ENCODE measurements around the gene FALEC. TPM values are rescaled to one million over a fixed set of nuclear protein-coding genes. Genes with fewer than 3 reads are reported as not detected.

FALEC gene
- total RNA-seq, 1 experiment from 2014 or later = not detected

- no TSS peak for BruUV-seq (replicated peaks)
- DNase-seq (ENCODE audit: low spot score) = no peak
- intact Hi-C loops (cut with micrococcal nuclease; ENCODE audit: unreplicated experiment) = no loop called here
- H3K27ac ChIP-seq (ENCODE audit: low read depth, low read length, poor library complexity, severe bottlenecking) = no peak overlapping the region
- no peaks in the 10 kb centered on the region for H3K27me3 ChIP-seq (replicated peaks; ENCODE audit: insufficient read depth, low read depth, low read length, poor library complexity)
- H3K4me1 ChIP-seq (ENCODE audit: insufficient read depth, low read length, poor library complexity, severe bottlenecking) = peaks cover 2% of the 10 kb centered on the region
- TF ChIP-seq CTCF (conservative IDR thresholded peaks at IDR 0.05; ENCODE audit: low read depth, low read length) = no peak
- no peak for TF ChIP-seq EZH2 (IDR thresholded peaks at IDR 0.05; ENCODE audit: borderline replicate concordance, low read depth, low read length, poor library complexity, severe bottlenecking)
- H3K4me3 ChIP-seq (ENCODE audit: low read depth, low read length, poor library complexity, severe bottlenecking) = no peak overlapping the region
- H3K9me3 ChIP-seq (ENCODE audit: low read depth, low read length, poor library complexity, severe bottlenecking) = no peaks in the 10 kb centered on the region
- H3K36me3 ChIP-seq (ENCODE audit: insufficient read depth, low read length, poor library complexity, severe bottlenecking) = peaks cover 24% of the 10 kb centered on the region
- POLR2A ChIA-PET (ENCODE audit: low non-redundant PET) = no interaction called here
- CTCF ChIA-PET = no interaction called here
Measured at GRCh38 chr1:150493175-150493574, 22.4 kb upstream of the FALEC start.

GRCh38 chr1:150498342-150498741 lies 17.2 kb upstream of the FALEC start:
- Histone ChIP-seq H3K36me3 (ENCODE audit: insufficient read depth, low read length, poor library complexity, severe bottlenecking) (peaks cover 3% of the 10 kb centered on the region), H3K9me3 (ENCODE audit: low read depth, low read length, poor library complexity, severe bottlenecking) (no peaks in the 10 kb centered on the region), H3K27me3 (replicated peaks; ENCODE audit: insufficient read depth, low read depth, low read length, poor library complexity) (no peaks in the 10 kb centered on the region), H3K4me1 (ENCODE audit: insufficient read depth, low read length, poor library complexity, severe bottlenecking) (no peaks in the 10 kb centered on the region), H3K4me3 (ENCODE audit: low read depth, low read length, poor library complexity, severe bottlenecking) (no peak overlapping the region), H3K27ac (ENCODE audit: low read depth, low read length, poor library complexity, severe bottlenecking) (no peak overlapping the region)
- TF ChIP-seq EZH2 (IDR thresholded peaks at IDR 0.05; ENCODE audit: borderline replicate concordance, low read depth, low read length, poor library complexity, severe bottlenecking) (no peak), CTCF (conservative IDR thresholded peaks at IDR 0.05; ENCODE audit: low read depth, low read length) (no peak)
- ChIA-PET POLR2A (ENCODE audit: low non-redundant PET) (interaction anchor here (0.6 kb wide), 1 partner anchor 411 kb away, joined by 9 read pairs; no protein-coding TSS in a partner anchor), CTCF (no interaction called here)
- intact Hi-C loops (cut with micrococcal nuclease; ENCODE audit: unreplicated experiment) = no loop called here
- no TSS peak for BruUV-seq (replicated peaks)
- no peak for DNase-seq (ENCODE audit: low spot score)

GRCh38 chr1:150505431-150505830 lies 10.1 kb upstream of the FALEC start:
- Histone ChIP-seq H3K9me3 (ENCODE audit: low read depth, low read length, poor library complexity, severe bottlenecking) (no peaks in the 10 kb centered on the region), H3K27ac (ENCODE audit: low read depth, low read length, poor library complexity, severe bottlenecking) (no peak overlapping the region), H3K27me3 (replicated peaks; ENCODE audit: insufficient read depth, low read depth, low read length, poor library complexity) (no peaks in the 10 kb centered on the region), H3K36me3 (ENCODE audit: insufficient read depth, low read length, poor library complexity, severe bottlenecking) (peaks cover 12% of the 10 kb centered on the region), H3K4me1 (ENCODE audit: insufficient read depth, low read length, poor library complexity, severe bottlenecking) (peaks cover 15% of the 10 kb centered on the region), H3K4me3 (ENCODE audit: low read depth, low read length, poor library complexity, severe bottlenecking) (no peak overlapping the region)
- POLR2A ChIA-PET (ENCODE audit: low non-redundant PET) = no interaction called here
- CTCF ChIA-PET = no interaction called here
- intact Hi-C loops (cut with micrococcal nuclease; ENCODE audit: unreplicated experiment) = no loop called here
- BruUV-seq (replicated peaks) = no TSS peak
- DNase-seq (ENCODE audit: low spot score) = no peak
- TF ChIP-seq EZH2 (IDR thresholded peaks at IDR 0.05; ENCODE audit: borderline replicate concordance, low read depth, low read length, poor library complexity, severe bottlenecking) (no peak), CTCF (conservative IDR thresholded peaks at IDR 0.05; ENCODE audit: low read depth, low read length) (no peak)
